ENCODE data around the gene PTGER2.

The PTGER2 gene

GRCh38 chr14:52348279-52348678 lies 34.2 kb downstream of the PTGER2 start:
- TF ChIP-seq MAX (IDR thresholded peaks at IDR 0.05) (no peak), ZBTB7A (IDR thresholded peaks at IDR 0.05; ENCODE audit: low read depth) (no peak), CEBPB (IDR thresholded peaks at IDR 0.05) (no peak), REST (IDR thresholded peaks at IDR 0.05; ENCODE audit: low read depth) (no peak), EGR1 (IDR thresholded peaks at IDR 0.05) (no peak), YY1 (IDR thresholded peaks at IDR 0.05; ENCODE audit: low read depth) (no peak), TAF1 (IDR thresholded peaks at IDR 0.05; ENCODE audit: low read depth) (no peak), NFIC (IDR thresholded peaks at IDR 0.05) (no peak), RAD21 (IDR thresholded peaks at IDR 0.05; ENCODE audit: low read depth) (no peak), FOXM1 (IDR thresholded peaks at IDR 0.05; ENCODE audit: borderline replicate concordance, low read depth) (no peak), CREB1 (IDR thresholded peaks at IDR 0.05; ENCODE audit: low read depth) (no peak)

GRCh38 chr14:52348776-52349175 lies 34.7 kb downstream of the PTGER2 start:
- TF ChIP-seq CEBPB (IDR thresholded peaks at IDR 0.05), result no peak
- TF ChIP-seq TAF1 (IDR thresholded peaks at IDR 0.05; ENCODE audit: low read depth), result no peak
- TF ChIP-seq EGR1 (IDR thresholded peaks at IDR 0.05), result no peak
- TF ChIP-seq EP300 (IDR thresholded peaks at IDR 0.05; ENCODE audit: borderline replicate concordance), result no peak
- no peak for TF ChIP-seq RAD21 (IDR thresholded peaks at IDR 0.05; ENCODE audit: low read depth)

GRCh38 chr14:52349731-52350130 lies 35.6 kb downstream of the PTGER2 start:
- TF ChIP-seq YY1 (IDR thresholded peaks at IDR 0.05; ENCODE audit: low read depth) (no peak), RAD21 (IDR thresholded peaks at IDR 0.05; ENCODE audit: low read depth) (no peak), EP300 (IDR thresholded peaks at IDR 0.05; ENCODE audit: borderline replicate concordance) (no peak), NFIC (IDR thresholded peaks at IDR 0.05) (no peak), TEAD4 (IDR thresholded peaks at IDR 0.05) (no peak), FOXM1 (IDR thresholded peaks at IDR 0.05; ENCODE audit: borderline replicate concordance, low read depth) (no peak), TAF1 (IDR thresholded peaks at IDR 0.05; ENCODE audit: low read depth) (no peak), MAX (IDR thresholded peaks at IDR 0.05) (no peak), USF1 (IDR thresholded peaks at IDR 0.05) (no peak), CEBPB (IDR thresholded peaks at IDR 0.05) (no peak)

GRCh38 chr14:52350445-52350844 lies 36.3 kb downstream of the PTGER2 start:
- TF ChIP-seq EP300 (IDR thresholded peaks at IDR 0.05; ENCODE audit: borderline replicate concordance), result no peak
- no peak for TF ChIP-seq YY1 (IDR thresholded peaks at IDR 0.05; ENCODE audit: low read depth)
- no peak for TF ChIP-seq RAD21 (IDR thresholded peaks at IDR 0.05; ENCODE audit: low read depth)
- no peak for TF ChIP-seq TAF1 (IDR thresholded peaks at IDR 0.05; ENCODE audit: low read depth)
- TF ChIP-seq ZBTB7A (IDR thresholded peaks at IDR 0.05; ENCODE audit: low read depth), result no peak
- TF ChIP-seq CEBPB (IDR thresholded peaks at IDR 0.05), result no peak
- TF ChIP-seq NFIC (IDR thresholded peaks at IDR 0.05), result no peak

GRCh38 chr14:52351233-52352060 lies 37.3 kb downstream of the PTGER2 start:
- TF ChIP-seq CREB1 (IDR thresholded peaks at IDR 0.05; ENCODE audit: low read depth) (no peak), TEAD4 (IDR thresholded peaks at IDR 0.05) (no peak), REST (IDR thresholded peaks at IDR 0.05; ENCODE audit: low read depth) (no peak), EGR1 (IDR thresholded peaks at IDR 0.05) (no peak), ZBTB7A (IDR thresholded peaks at IDR 0.05; ENCODE audit: low read depth) (no peak), RAD21 (IDR thresholded peaks at IDR 0.05; ENCODE audit: low read depth) (no peak), CEBPB (IDR thresholded peaks at IDR 0.05) (no peak), YY1 (IDR thresholded peaks at IDR 0.05; ENCODE audit: low read depth) (no peak), NFIC (IDR thresholded peaks at IDR 0.05) (no peak), TAF1 (IDR thresholded peaks at IDR 0.05; ENCODE audit: low read depth) (no peak), EP300 (IDR thresholded peaks at IDR 0.05; ENCODE audit: borderline replicate concordance) (no peak), FOXM1 (IDR thresholded peaks at IDR 0.05; ENCODE audit: borderline replicate concordance, low read depth) (no peak), TCF12 (IDR thresholded peaks at IDR 0.05; ENCODE audit: low read depth) (no peak), MAX (IDR thresholded peaks at IDR 0.05) (no peak), USF1 (IDR thresholded peaks at IDR 0.05) (no peak)

All from Ishikawa (cell line).